Pancreas (tissue), 10 donors: ENCODE data around the gene ZBTB47. TPM values are rescaled to one million over a fixed set of nuclear protein-coding genes. Genes with fewer than 3 reads are reported as not detected.

Source experiments
- ATAC-seq, 4 donors: fragments of 200-7000 bp; cut with Tn5 transposase; one replicate each; pipeline versions ENCODE4 v1.8.0 to v1.9.1; 2020; ENCODE audit warnings: mild to moderate bottlenecking in 4 of 4, moderate library complexity in 4 of 4
- DNase-seq, 6 donors: peaks; one replicate each; pipeline ENCODE4 v3.0.0-alpha.2; 2020
- FAIRE-seq: peaks from 2 replicates; lab custom pipeline; 2012; peaks lifted over from hg19 to GRCh38; lab: Jason Lieb, UNC
- H3K27ac ChIP-seq, 4 donors: fragments of 200-600 bp; sonication (generic); 1 replicate in 3 of 4; 2 replicates in 1 of 4; pipeline versions ENCODE4 v1.5.0 to v1.8.0; 2020
- H3K27me3 ChIP-seq, 4 donors: fragments of 200-600 bp; one replicate each; pipeline ENCODE4 v1.8.0; 2021
- H3K36me3 ChIP-seq, 3 donors: fragments of 200-600 bp; sonication (generic) in 1 of 3; one replicate each; pipeline versions ENCODE4 v1.5.0 to v1.8.0; 2020 to 2021
- H3K4me1 ChIP-seq, 3 donors: fragments of 200-600 bp; one replicate each; pipeline ENCODE4 v1.8.0; 2021
- H3K4me3 ChIP-seq, 4 donors: fragments of 200-600 bp; sonication (generic) in 2 of 4; one replicate each; pipeline versions ENCODE4 v1.5.0 to v1.8.0; 2020 to 2021
- H3K9me3 ChIP-seq, 4 donors: fragments of 200-600 bp; one replicate each; pipeline ENCODE4 v1.8.0; 2021
- WGBS, 2 donors: extraction: QIAGEN DNeasy Blood & Tissue Kit; methylation state at CpG; one replicate each; pipeline ENCODE4 v1.1.7; 2013; 5-methylcytosine and 5-hydroxymethylcytosine counted together
- intact Hi-C, 3 donors: fragments of 100-400 bp; cut with DNase I; formaldehyde crosslinking; loops; one replicate each; pipeline versions ENCODE4 v1.11.1 to v1.14.2; 2022
- polyA plus RNA-seq, 2 donors: library from polyadenylated mRNA; stranded (reverse); fragments of 200-250 nt; gene quantifications; one replicate each; pipeline ENCODE4 v1.2.3, GENCODE V29; 2013
- total RNA-seq, 6 donors: library from RNA; stranded (reverse); fragmentation: NEBNext Ultra II Directional in 4 of 6; extraction: Animal tissue kit (Norgen Biotek cat#: 25700) in 4 of 6; gene quantifications; one replicate each; pipeline versions ENCODE4 v1.2.1 to v1.2.4, GENCODE V29; 2021 to 2023
- TF ChIP-seq, protein P1 (sequence below), 4 donors: fragments of 200-600 bp; sonication (generic) in 3 of 4; IDR thresholded peaks; one replicate each; pipeline versions ENCODE4 v1.5.0 to v1.8.0; 2021; ENCODE audit warnings: antibody characterized with exemption in 4 of 4
- donor health status: healthy with polysubstance abuse.
- donor health status: DM: no; HTN: no; CAD: no; lungs with moderate emphysema.
- donor health status: DM: no; HTN: no; CAD: no.
- donor health status: control.
- donor health status: control.
- donor health status: Bipolar disorder and iron deficiency.
- donor health status: DM: yes; HTN: yes; CAD: no.
- donor health status: DM: no; HTN: no; CAD: no.
- donor health status: DM: no; HTN: no; CAD: no.
- donor health status: DM: yes; HTN: yes; CAD: no.

ZBTB47 gene
- total and polyA plus RNA-seq, 8 donors: 7.9 to 13.6 (median 10.2) TPM

DNA sequence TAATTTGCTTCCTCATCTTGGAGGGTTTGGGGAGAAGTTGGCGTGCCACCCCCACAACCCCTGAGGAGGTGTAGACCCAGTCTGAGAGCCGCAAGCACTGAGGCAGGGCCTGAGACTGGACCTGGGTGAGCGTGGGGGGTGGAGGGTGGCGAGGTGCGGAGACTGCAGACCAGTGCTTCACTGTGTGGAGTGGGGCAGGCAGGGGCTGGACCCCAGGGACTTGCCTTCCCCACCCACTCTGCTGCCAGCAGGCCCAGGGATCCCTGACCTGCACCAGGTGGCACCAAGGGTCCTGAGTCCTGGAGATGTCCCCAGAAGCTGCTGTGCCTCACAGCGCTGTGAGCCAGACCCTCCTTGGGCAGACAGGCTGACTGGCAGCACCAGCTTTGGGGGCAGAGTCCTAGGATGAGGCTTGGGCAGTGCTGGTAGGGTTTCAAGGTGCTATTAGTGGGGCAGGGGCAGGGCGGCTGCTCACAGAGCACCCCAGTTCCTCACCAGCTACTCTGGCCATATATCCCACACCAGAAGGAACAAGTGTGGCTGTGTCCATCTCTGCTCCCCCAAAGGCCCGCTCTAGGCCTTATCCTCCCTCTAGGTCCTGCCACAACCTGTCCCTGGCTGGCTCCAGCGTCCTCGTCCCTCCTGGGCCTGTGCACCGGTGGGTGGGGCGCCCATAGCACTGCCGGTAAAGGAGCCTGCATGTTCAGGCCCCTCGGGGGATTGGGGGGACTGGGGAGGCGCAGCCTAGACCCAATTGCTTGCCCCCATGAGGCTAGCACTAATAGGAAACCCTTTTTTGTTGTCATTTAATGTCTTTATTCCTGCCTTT, 11.8 kb downstream of the ZBTB47 start:
- no peaks in the 10 kb centered on the region for H3K4me1 ChIP-seq
- TF ChIP-seq, protein P1, sequence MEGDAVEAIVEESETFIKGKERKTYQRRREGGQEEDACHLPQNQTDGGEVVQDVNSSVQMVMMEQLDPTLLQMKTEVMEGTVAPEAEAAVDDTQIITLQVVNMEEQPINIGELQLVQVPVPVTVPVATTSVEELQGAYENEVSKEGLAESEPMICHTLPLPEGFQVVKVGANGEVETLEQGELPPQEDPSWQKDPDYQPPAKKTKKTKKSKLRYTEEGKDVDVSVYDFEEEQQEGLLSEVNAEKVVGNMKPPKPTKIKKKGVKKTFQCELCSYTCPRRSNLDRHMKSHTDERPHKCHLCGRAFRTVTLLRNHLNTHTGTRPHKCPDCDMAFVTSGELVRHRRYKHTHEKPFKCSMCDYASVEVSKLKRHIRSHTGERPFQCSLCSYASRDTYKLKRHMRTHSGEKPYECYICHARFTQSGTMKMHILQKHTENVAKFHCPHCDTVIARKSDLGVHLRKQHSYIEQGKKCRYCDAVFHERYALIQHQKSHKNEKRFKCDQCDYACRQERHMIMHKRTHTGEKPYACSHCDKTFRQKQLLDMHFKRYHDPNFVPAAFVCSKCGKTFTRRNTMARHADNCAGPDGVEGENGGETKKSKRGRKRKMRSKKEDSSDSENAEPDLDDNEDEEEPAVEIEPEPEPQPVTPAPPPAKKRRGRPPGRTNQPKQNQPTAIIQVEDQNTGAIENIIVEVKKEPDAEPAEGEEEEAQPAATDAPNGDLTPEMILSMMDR (IDR thresholded peaks at IDR 0.05): no peak
- intact Hi-C loops: no loop called here
- no peaks in the 10 kb centered on the region for H3K9me3 ChIP-seq
- H3K36me3 ChIP-seq: no peaks in the 10 kb centered on the region
- FAIRE-seq (no peak), ATAC-seq (no peak), DNase-seq (peak in 1 of 6 donors; percentile 71)
- H3K27ac ChIP-seq: no peak overlapping the region
- H3K4me3 ChIP-seq: no peak overlapping the region
- 70 to 78% methylated on average over 15 of the region's 15 CpGs for WGBS, 2 donors
- no peaks in the 10 kb centered on the region for H3K27me3 ChIP-seq

DNA sequence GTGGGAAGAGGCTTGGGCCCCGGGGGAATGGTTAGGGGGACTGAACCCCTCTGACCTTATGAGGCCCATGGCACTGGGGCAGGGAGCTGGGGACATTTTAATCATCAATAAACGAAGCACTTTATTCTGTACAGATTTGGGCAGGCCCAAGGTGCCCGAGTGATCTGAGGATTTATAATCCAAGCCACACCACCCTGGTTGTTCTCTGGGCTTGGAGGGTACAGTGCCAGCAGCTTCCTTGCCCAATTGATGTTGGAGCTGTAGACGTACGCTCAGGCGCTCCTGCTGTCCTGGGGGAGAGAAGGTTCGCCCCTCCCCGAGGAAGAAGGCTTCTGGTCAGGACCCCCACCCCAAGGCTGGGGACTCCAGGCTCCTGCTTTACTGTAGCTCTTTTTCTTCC, 12.5 kb downstream of the ZBTB47 start:
- no peak for DNase-seq
- FAIRE-seq: no peak

DNA sequence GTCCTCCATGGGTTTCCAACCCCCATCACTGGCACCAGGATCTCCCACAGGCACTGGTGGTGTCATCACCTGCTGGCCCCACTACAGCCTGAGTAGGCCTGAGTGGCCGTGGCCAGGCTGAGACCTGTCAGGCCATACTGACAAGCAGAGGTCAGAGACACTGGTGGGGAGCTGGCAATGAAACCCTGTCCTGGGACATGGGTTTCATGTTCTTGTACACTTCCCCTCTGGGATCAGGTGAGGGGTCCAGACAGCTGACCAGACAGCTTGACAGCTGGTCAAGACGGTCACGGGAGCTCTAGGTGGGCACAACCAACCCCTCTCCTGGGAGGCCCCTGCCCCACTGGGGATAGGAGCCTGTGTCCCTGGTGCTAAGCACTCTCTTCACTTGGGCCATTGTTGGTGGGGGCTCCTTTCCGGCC, 13.1 kb downstream of the ZBTB47 start:
- Histone ChIP-seq H3K27ac (no peak overlapping the region), H3K27me3 (no peaks in the 10 kb centered on the region), H3K9me3 (no peaks in the 10 kb centered on the region), H3K4me1 (no peaks in the 10 kb centered on the region), H3K36me3 (no peaks in the 10 kb centered on the region), H3K4me3 (no peak overlapping the region)
- TF ChIP-seq, protein P1 (IDR thresholded peaks at IDR 0.05): no peak
- ATAC-seq (peak in 1 of 4 donors; percentile 10), DNase-seq (no peak), FAIRE-seq (no peak)
- intact Hi-C loops: no loop called here
- 55 to 60% methylated on average over 4 of the region's 4 CpGs for WGBS, 2 donors

More for the DNA sequence above, 12.5 kb downstream of the ZBTB47 start:
- Histone ChIP-seq H3K4me1 (no peaks in the 10 kb centered on the region), H3K27me3 (no peaks in the 10 kb centered on the region), H3K9me3 (no peaks in the 10 kb centered on the region), H3K36me3 (no peaks in the 10 kb centered on the region), H3K27ac (no peak overlapping the region), H3K4me3 (no peak overlapping the region)
- WGBS, 2 donors: 52 to 61% methylated on average over 8 of the region's 8 CpGs
- intact Hi-C loops: no loop called here
- TF ChIP-seq, protein P1 (IDR thresholded peaks at IDR 0.05): no peak
- ATAC-seq: no peak

DNA sequence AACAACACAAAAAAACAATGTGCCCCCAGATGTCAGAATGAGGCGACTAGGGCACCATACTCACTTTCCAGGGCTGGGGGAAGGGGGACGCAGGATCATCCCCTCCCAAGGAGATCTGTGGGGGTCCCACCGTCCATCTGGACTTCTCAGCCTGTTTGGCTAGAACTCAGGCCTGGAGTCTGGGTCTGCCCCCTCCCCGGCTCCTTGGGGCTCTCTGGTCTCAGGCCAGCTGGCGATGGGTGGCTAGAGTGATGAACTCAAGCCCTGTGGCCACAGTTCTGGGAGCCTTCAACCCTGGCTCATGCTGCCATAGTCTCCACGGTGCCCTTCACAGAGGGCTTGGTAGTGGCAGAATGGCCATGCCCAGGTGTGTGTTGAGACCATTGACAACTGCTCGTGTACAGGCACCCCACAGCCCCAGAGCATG, 13.6 kb downstream of the ZBTB47 start:
- intact Hi-C loops: no loop called here
- TF ChIP-seq, protein P1 (IDR thresholded peaks at IDR 0.05): no peak
- FAIRE-seq (no peak), DNase-seq (peak in 1 of 6 donors; percentile 37), ATAC-seq (peak in 1 of 4 donors; percentile 4)
- H3K36me3 ChIP-seq: no peaks in the 10 kb centered on the region
- no peaks in the 10 kb centered on the region for H3K27me3 ChIP-seq
- H3K4me3 ChIP-seq: no peak overlapping the region
- no peak overlapping the region for H3K27ac ChIP-seq
- WGBS, 2 donors: 59 to 76% methylated on average over 7 of the region's 7 CpGs
- no peaks in the 10 kb centered on the region for H3K4me1 ChIP-seq
- H3K9me3 ChIP-seq: no peaks in the 10 kb centered on the region
